ENCODE data around the gene MAPK6.

MAPK6 gene

DNA sequence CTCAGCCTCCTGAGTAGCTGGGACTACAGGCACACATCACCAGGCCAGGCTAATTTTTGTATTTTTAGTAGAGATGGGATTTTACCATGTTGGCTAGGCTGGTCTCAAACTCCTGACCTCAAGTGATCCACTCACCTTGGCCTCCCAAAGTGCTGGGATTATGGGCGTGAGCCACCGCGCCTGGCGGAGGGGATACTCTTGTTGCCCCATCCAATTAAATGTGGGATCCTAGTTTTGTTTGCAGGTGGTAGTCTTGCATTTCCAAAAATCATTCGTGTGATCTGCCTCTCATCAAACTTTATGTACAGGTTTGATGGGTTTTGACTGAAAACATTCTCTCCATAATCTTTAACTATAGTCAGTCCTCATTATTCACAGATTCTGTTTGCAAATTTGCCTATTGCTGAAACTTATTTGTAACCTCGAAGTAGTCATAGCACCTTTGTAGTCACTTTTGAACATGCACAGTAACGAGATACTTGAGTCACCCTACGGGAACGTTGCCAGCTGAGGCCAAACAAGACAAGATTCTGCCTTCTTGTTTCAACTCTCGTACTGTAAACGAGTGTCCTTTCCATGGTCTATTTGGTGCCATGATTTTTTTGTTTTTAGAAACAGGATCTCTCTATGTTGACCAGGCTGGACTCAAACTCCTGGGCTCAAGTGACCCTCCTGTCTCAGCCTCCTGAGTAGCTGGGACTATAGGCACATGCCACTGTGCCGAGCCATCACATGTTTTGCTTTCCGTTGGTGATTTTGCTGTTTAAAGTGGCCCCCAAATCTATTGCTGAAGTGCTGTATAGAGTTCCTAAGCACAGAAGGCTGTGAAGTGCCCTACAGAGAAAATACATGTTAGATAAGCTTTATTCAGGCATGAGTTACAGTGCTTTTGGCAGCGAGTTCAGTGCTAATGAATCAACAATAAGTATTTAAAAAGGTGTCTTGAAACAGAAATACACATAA is 8.1 kb upstream of the MAPK6 start:
- no peak for DNase-seq (ENCODE audit: low spot score)

DNA sequence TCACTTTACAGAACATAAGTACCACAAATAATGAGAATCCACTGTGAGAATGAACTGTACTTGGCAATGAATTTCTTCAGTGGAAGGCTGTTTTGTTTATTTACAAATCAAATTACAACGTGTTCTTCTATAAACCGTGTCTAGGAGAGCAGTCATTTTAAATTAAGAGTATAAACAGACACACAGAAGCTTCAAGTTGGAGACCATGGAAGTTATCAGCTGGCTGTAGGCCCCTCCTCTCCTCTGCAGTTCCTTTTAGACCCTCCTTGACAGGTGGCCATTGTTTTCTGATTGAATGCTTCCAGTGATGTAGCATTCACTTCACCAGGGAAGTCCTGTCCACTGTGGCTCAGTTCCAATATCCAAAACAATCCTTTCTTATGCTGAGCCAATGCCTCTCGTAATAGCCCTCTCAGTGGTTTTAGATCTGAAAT is 7.3 kb upstream of the MAPK6 start:
- no peak for DNase-seq (ENCODE audit: low spot score)

DNA sequence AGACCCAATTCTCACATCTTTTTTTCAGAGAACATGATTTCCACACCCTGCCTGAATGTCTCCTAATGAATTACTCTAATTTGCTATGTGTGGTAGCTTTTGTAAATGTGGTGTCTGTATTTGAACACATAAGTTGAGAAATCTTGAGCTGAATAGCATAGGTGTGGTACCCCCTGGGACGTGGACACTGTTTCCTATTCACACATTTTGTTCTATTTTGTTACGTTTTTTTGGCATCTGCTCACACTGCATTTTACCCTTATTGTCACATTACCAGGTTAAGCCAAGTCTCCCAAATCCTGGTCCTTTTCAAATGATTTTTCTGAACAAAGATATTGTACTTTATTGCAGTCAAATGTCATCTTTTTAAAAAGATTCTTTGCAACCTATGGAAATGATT is 6.8 kb upstream of the MAPK6 start:
- DNase-seq (ENCODE audit: low spot score), result no peak

DNA sequence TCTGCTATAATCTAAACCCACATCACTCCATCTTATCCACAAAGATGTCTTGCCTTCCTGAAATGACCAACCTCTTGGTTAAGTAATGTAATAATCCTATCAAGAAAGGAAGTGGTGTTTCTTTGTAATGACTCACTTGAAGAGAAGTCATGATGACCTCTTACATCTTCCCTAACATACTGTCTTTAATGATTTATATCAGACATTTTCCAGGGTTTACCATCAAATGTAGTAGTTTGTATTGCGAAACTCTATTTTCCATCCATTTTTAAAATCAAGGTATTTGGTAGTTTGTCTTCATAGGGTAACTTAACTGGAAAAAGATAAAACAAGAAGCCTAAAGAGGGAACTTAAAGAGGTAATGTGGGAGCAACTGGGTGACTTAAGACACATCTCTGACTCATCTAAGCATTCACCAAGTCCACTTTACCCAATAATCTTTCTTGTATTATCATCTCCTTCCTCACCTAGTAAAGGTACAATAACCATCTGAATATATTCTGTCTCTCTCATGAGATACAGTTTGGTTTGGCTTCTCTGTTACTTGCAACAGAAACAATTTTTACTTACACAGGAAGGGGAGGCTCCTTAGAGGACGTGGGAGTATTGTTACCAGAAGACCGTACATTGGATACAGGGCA is 5.7 kb upstream of the MAPK6 start:
- DNase-seq (ENCODE audit: low spot score), result no peak

DNA sequence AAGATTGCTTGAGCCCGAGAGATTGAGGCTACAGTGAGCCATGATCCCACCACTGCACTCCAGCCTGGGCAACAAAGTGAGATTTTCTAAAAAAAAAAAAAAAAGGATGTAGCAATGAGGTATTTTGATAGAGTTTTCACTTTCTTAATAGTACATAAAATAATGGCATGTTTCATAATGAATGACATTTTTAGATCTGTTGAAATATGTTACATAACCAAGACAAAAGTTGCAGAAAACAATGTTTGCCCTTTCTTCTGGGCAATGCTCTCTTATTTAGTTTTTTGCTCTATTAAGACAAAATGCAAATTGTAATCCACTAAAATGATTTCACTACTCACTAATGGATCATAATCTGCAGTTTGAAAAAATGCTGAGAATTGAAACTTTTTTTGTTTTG is 4.4 kb upstream of the MAPK6 start:
- no peak for DNase-seq (ENCODE audit: low spot score)

DNA sequence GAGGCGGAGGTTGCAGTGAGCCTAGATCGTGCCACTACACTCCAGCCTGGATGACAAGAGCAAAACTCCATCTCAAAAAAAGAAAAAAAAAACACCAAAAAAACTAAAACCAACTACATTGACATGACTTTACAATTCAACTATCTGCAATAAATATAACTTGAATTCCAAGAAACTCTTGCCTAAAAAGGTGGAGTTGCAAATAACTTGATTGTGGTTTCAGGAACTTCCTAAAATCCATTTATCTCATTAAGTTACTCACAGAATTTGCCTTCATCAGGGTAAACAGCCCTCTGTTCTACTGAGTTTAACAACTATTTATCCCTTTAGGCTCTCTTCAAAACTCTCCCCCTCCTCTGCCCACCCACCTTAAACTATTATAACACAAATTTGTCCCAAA is 2.7 kb upstream of the MAPK6 start:
- DNase-seq (ENCODE audit: low spot score), result no peak

DNA sequence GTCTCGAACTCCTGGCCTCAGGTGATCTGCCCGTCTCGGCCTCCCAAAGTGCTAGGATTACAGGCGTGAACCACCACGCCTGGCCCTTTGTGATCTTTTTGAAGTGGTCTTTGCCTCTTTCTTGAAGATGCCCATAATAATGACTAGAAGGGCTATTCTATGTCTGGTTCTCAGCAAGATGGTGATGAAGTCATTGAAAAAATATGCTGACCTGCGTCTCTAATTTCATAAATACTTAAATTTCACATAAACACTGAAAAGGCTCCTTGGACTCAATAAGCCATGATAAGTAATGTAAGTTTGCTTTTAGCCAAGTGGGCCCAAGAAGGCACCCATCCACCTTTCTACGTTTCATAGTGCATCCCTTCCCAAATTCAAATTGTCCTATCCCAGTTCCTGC is 775 bp upstream of the MAPK6 start:
- no peak for DNase-seq (ENCODE audit: low spot score)

DNA sequence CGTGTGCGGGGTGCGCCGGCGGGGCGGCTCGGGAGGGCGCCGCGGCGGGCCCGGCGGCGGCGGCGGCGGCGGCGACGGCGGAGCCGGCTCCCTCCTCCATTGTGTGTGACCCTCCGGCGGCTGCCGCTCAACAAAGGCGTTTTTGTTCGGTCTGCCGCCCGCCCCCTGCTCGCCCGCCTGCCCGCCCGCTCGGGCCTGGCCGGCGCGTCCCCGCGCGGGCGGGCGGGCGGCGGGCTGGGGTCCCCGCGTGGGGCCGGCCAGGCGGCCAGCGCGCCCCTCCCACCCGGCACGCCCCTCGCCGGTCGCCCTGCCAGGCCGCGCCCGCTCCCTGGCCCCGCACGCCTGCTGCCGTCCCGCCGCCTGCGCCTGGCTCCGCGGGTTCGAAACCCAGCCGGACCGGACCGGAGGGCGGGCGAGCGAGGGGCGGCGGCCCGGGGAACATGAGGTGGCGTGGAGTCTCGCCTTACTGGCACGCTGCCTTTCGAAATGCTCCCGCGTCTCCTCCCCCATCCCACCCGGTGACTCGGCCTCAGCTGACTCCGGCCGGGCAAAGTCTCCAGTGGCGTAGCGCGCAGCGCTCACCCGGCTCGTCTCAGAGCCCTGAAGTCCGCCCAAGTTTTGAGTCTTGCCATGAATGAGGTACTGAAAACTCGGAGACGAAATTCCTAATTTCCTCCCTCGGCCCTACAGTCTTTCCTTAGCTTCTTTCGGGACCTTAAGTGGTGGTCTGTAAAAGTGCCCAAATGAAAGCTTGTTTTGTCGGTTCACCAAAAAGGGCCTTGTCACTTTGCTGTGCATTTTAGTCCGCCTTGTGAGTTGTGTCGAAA is 588 bp downstream of the MAPK6 start:
- peak; percentile 74 for DNase-seq (ENCODE audit: low spot score)

DNA sequence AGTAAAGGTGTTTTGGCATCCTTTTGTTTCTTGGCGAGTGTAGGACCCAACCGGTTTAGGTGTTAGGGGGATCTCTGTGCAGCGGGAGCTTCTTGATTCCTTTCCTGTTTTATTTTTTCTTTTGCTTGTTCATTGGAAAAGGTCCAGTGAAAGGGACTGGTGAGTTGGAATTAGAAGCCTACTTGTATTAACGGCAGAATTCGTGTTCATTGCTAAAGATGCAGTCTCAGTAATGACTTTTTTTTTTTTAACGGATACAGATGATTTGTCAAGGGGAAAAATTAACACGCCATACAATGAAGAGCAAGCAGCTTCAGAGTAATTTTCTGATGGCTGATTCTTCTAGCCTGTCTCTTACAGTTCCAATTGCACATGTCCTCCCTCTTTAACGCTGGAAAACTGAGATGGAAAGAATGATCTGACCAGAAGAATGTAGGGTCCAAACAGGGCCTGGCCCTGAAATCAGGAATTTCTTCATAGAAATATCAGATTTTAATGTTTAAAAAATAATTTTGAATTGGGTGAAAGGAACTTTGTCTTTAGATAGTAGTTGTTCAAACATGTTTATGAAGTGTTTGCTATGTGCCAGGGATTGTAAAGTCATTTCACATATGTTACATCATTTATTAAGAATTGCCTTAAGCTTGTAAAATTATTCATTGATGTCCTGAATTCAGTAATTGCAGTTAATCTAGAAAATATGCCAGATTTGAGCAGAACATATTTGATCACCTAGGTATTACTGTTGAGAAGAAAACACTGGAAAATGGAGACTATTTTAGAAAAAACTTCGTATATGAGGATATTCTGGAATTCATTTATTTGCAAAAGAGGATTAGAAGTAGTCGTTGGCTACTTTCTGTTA is 1.4 kb downstream of the MAPK6 start:
- DNase-seq (ENCODE audit: low spot score), result peak; percentile 25

DNA sequence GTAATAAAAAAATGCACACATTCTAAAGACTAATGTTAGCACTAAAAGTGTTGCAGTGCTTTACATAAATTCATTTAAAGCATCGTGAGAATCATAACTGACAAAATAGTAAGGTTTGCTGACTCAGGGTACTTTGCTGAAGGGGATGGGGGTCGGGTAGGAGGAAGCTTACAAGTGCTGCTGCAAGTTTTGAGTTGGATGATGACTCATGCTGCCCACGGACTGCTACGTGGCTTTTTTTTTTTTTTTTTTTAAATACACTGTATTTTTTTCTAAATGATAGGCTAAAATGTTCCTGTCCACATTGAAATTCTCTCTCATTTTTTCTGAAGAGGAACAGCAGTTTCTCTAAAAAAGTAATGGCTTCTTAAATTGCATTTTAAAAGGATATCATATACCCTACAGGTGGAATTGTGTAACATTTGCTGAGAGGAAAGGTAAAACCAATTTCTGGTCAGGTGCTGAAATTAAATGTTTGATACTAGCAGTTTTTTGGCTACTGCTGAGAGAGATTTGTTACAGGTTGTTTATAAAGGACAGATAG is 2.2 kb downstream of the MAPK6 start:
- peak; percentile 38 for DNase-seq (ENCODE audit: low spot score)

DNA sequence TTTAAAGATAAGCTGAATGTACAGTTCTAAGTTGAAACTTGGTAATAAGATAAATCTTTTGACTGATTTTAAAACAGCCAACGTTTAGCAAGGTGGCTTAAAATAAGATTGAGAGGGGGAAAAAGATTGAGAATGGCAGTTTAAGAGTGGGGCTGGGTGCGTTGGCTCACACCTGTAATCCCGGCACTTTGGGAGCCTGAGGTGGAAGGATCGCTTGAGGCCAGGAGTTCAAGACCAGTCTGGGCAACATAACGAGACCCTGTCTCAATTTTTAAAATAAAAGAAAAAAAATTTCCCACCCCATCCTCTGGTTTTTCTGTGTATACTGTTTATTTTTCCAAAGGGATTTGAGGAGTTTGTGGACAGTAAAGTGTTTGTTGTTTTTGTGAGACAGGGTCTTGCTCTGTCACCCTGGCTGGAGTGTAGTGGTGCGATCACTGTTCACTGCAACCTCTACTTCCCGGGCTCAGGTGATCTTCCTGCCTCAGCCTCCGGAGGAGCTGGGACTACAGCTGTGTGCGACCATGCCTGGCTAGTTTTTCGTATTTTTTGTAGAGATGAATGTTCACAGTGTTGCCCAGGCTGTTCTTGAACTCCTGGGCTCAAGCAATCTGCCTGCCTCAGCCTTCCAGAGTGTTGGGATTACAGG is 3.0 kb downstream of the MAPK6 start:
- no peak for DNase-seq (ENCODE audit: low spot score)

DNA sequence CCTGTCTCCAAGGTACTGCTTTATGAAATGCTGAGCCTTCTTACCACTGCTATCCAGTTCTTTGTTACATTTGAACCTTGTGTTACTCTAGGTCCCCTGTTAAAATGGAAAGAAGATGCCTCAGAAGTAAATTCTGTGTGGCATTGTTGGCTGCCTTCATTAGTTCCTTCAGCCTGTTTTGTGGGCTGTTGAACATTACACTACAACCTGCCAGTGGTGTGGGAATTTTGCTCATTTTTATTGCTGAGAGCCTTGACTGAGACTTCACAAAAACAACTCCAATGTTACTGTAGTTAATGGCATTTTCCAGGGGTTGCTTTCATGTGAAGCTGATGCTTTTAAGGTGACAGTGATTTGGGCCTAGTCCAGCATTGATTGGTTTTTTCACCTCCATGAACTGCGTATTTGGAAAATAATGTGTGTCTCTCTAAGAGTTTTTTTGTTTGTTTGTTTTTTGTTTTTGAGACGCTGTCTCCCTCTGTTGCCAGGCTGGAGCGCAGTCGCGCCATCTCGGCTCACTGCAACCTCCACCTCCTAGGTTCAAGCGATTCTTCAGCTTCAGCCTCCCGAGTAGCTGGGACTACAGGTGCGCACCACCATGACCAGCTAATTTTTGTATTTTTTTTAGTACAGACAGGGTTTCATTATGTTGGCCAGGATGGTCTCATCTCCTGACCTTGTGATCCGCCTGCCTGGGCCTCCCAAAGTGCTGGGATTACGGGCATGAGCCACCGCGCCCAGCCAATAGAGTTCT is 4.3 kb downstream of the MAPK6 start:
- no peak for DNase-seq (ENCODE audit: low spot score)

DNA sequence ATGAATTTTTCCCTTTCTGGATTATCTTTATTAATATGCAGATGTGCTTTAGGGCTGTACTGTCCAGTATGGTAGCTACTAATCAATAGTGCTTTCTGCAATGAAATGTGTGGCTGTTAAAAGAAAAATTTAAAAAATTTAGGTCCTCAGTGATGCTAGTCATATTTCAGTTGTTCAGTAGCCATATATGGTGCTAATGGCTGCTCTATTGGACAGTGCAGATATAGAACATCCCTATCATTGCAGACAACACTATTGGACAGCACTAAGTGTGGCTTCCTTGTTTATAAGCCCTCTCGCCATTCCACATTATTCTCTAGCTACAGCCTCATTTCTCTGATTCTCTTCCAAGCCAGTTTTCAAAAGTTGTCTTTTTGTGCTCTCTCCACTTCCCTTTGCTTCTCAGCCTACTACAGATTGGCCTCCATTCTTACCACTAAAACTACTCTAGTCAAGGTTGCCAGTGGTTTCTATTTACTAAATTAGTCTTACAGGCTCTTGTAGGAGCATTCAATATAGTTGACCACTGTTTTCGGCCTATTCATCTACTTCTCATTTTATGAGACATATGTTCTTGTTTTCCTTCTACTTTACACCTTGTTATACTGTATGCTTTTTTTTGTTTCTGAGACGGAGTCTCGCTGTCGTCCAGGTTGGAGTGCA is 9.5 kb downstream of the MAPK6 start:
- DNase-seq (ENCODE audit: low spot score), result no peak

DNA sequence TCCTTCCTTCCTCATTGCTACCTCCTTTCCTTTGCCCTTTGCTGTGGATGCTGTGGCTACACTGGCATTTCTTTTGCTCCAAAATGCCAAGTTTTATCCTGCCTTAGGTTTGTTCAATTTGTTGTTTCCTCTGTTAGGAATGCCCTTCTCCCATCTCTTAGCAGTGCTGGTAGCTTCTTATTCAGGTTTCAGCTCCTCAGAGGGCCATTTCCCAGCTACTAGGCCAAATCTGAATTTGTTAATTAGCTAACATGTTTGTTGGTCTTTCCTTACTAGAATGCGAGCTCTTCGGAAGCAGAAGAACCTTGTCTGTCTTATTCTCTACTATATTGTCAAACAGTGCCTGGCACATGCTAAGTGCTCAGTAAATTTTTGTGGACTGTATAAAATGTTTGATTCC is 11.0 kb downstream of the MAPK6 start:
- no peak for DNase-seq (ENCODE audit: low spot score)

DNA sequence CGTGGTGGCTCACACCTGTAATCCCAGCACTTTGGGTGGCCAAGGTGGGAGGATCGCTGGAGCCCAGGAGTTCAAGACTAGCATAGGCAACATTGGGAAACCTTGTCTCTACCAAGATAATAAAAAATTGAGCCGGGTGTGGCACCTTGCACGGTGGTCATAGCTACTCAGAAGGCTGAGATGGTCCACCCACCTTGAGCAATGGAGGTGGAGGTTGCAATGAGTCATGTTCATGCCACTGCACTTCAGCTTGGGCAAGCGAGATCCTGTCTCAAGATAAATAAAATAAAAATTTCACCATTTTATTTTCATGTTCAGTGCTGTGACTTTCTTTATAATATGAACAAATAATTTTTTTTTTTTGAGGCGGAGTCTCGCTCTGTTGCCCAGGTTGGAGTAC is 12.5 kb downstream of the MAPK6 start:
- DNase-seq (ENCODE audit: low spot score), result no peak

DNA sequence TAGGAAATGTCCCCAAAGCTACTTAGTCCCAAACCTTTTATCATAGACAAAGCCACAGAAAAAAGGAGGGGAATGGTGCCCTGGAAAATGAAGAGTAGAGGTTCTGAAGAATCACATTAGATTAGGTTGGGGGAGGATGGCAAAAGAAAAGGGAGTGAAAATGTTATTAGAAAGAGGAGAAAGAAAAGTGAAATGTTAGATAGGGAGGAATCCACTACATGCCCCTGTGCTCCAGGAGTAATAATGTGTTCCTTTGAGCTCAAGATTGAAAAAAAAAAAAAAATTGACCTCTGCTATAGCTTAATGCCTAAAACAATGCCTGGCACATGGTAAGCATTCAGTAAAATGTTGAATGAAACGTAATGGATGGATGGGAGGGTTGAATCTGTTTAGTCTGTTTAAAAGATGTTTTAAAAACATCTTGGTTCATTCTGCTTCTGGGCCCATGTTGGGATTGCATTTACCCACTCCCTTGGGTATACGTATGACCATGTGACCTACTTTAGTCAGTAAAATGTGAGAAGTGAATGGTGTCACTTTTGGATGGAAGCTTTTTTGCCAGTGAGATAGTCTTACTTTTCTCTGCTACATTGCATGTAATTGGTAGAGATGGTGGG is 19.0 kb downstream of the MAPK6 start:
- DNase-seq (ENCODE audit: low spot score), result no peak

DNA sequence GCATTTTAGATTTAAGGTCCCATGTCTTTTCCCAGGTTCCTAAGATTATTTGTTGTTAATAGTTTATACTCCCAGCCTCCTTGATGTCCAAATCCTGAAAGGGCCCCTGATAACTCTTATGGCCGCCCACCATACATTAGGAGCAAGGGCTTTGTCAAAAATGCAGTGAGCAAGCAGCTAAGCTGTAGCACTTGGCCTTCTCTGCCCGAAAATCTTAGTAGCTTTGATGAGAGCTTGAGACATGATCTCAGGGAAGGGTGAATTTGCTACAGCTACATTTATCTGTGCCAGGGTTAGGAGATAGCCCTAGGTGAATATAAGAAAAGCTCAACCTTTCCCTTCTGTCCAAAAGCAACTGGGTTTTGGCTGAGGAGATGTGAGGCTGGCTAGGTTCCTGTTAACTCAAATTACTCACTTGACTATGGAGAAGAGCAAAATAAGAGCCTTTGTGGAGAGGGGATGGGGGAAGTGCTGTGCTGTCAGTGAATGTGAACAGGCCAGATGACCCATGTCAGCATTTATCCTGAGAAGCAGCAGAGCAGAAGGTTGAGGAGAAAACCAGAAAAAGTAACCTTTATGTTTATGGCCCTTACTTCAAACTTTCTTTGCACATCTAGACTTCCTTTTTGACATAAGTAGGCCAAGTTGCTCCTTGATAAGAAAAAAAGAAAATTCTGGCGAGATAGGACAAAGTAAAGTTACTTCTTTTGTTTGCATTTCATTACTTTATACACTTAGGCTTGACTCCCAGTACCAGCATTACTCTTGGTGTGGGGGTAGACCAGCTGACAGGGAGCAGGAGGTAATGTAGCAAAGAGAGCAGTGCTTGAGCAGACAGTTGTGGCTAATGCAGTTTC is 21.1 kb downstream of the MAPK6 start:
- DNase-seq (ENCODE audit: low spot score), result no peak

Measured in germinal center (tissue), 1 donor.